GM23338 (cell line): ENCODE data around the gene LRMDA. TPM values are rescaled to one million over a fixed set of nuclear protein-coding genes. Genes with fewer than 3 reads are reported as not detected.

Source experiments
- ATAC-seq: fragments of 200-7000 bp; cut with Tn5 transposase; 3 replicates; pipeline ENCODE4 v1.9.1; 2020
- DNase-seq: peaks from one replicate; pipeline ENCODE4 v3.0.0-alpha.2; 2015; ENCODE audit warnings: low spot score
- H2AFZ ChIP-seq: fragments of 200-600 bp; sonication (generic); 2 replicates; pipeline ENCODE4 v1.8.0; 2016; ENCODE audit warnings: antibody characterized with exemption, mild to moderate bottlenecking, moderate library complexity
- H3F3A ChIP-seq: fragments of 200-600 bp; sonication (generic); replicated peaks from 2 replicates; pipeline ENCODE4 v1.8.0; 2017; ENCODE audit warnings: antibody characterized with exemption, mixed run types, low read depth
- H3K27ac ChIP-seq: fragments of 200-600 bp; sonication (generic); 2 replicates; pipeline ENCODE4 v1.6.1; 2016; ENCODE audit warnings: low read depth
- H3K27me3 ChIP-seq: fragments of 200-600 bp; sonication (generic); 2 replicates; pipeline ENCODE4 v1.8.0; 2016; ENCODE audit warnings: mild to moderate bottlenecking, mixed run types, moderate library complexity; ENCODE audit not compliant: insufficient read depth
- H3K36me3 ChIP-seq: fragments of 200-600 bp; sonication (generic); 2 replicates; pipeline ENCODE4 v1.8.0; 2016; ENCODE audit warnings: mild to moderate bottlenecking; ENCODE audit not compliant: insufficient read depth
- H3K4me1 ChIP-seq: fragments of 200-600 bp; sonication (generic); 2 replicates; pipeline ENCODE4 v1.8.0; 2016; ENCODE audit warnings: mild to moderate bottlenecking, moderate library complexity; ENCODE audit not compliant: insufficient read depth
- H3K4me2 ChIP-seq: fragments of 200-600 bp; sonication (generic); 2 replicates; pipeline ENCODE4 v1.7.1; 2017; ENCODE audit warnings: mixed run types
- H3K4me3 ChIP-seq: fragments of 200-600 bp; sonication (generic); 2 replicates; pipeline ENCODE4 v1.6.1; 2016; ENCODE audit warnings: mixed run types
- H3K79me2 ChIP-seq: fragments of 200-600 bp; sonication (generic); replicated peaks from 2 replicates; pipeline ENCODE4 v1.8.0; 2017; ENCODE audit warnings: mild to moderate bottlenecking; ENCODE audit not compliant: insufficient read depth
- H3K9me2 ChIP-seq: fragments of 200-600 bp; sonication (generic); 2 replicates; pipeline ENCODE4 v1.8.0; 2017; ENCODE audit not compliant: insufficient read depth
- H4K20me1 ChIP-seq: fragments of 200-600 bp; sonication (generic); replicated peaks from 2 replicates; pipeline ENCODE4 v1.8.0; 2017; ENCODE audit warnings: mild to moderate bottlenecking; ENCODE audit not compliant: insufficient read depth
- H3K27ac Mint-ChIP-seq: 2 replicates; pipeline ENCODE4 v1.8.0; 2020; ENCODE audit warnings: inconsistent platforms, mild to moderate bottlenecking, moderate library complexity, mixed read lengths
- H3K27me3 Mint-ChIP-seq: 3 replicates; pipeline ENCODE4 v1.8.0; 2022; ENCODE audit warnings: low read depth, mild to moderate bottlenecking, moderate library complexity, mixed read lengths, inconsistent platforms; ENCODE audit not compliant: insufficient read depth, poor library complexity
- H3K36me3 Mint-ChIP-seq: 3 replicates; pipeline ENCODE4 v1.8.0; 2021; ENCODE audit warnings: low read depth, mild to moderate bottlenecking, inconsistent platforms, moderate library complexity, mixed read lengths
- H3K4me1 Mint-ChIP-seq: 3 replicates; pipeline ENCODE4 v1.8.0; 2020; ENCODE audit warnings: mild to moderate bottlenecking, inconsistent platforms, mixed read lengths
- H3K4me3 Mint-ChIP-seq: 3 replicates; pipeline ENCODE4 v1.8.0; 2021; ENCODE audit warnings: moderate library complexity, mild to moderate bottlenecking, inconsistent platforms, mixed read lengths
- H3K9me3 Mint-ChIP-seq: 3 replicates; pipeline ENCODE4 v1.8.0; 2020; ENCODE audit warnings: moderate library complexity, mild to moderate bottlenecking, inconsistent platforms, mixed read lengths
- CREB1 ChIP-seq: fragments of 250-450 bp; sonication (Bioruptor Pico); IDR thresholded peaks from 2 replicates; pipeline ENCODE4 v1.5.0; 2020; ENCODE audit warnings: low read depth, mild to moderate bottlenecking, moderate library complexity
- ETS1 ChIP-seq: IDR thresholded peaks from 2 replicates; pipeline ENCODE4 v1.6.1; 2016; ENCODE audit warnings: antibody characterized with exemption
- EZH2 ChIP-seq: fragments of 200-600 bp; sonication (generic); IDR thresholded peaks from one replicate; pipeline ENCODE4 v1.8.0; 2017; ENCODE audit warnings: antibody characterized with exemption, mild to moderate bottlenecking, low read depth; ENCODE audit not compliant: unreplicated experiment
- JUNB ChIP-seq: IDR thresholded peaks from one replicate; pipeline ENCODE4 v1.6.1; 2016; ENCODE audit warnings: antibody characterized with exemption; ENCODE audit not compliant: unreplicated experiment
- NANOG ChIP-seq: IDR thresholded peaks from 2 replicates; pipeline ENCODE4 v1.6.1; 2016; ENCODE audit warnings: antibody characterized with exemption, borderline replicate concordance
- POLR2AphosphoS5 ChIP-seq: IDR thresholded peaks from 2 replicates; pipeline ENCODE4 v1.6.1; 2016; ENCODE audit warnings: antibody characterized with exemption, low read depth
- REST ChIP-seq: IDR thresholded peaks from one replicate; pipeline ENCODE4 v1.6.1; 2018; ENCODE audit warnings: antibody characterized with exemption; ENCODE audit not compliant: unreplicated experiment
- ZNF114 ChIP-seq: fragments of 250-450 bp; sonication (Bioruptor Pico); IDR thresholded peaks from 2 replicates; pipeline ENCODE4 v1.5.0; 2020; ENCODE audit warnings: mild to moderate bottlenecking, moderate library complexity
- ZNF331 ChIP-seq: fragments of 250-450 bp; sonication (Bioruptor Pico); IDR thresholded peaks from 2 replicates; pipeline ENCODE4 v1.5.0; 2020; ENCODE audit warnings: low read depth, mild to moderate bottlenecking, moderate library complexity
- ZNF462 ChIP-seq: fragments of 250-450 bp; sonication (Bioruptor Pico); IDR thresholded peaks from 2 replicates; pipeline ENCODE4 v1.5.0; 2020; ENCODE audit warnings: mild to moderate bottlenecking, moderate library complexity
- polyA plus RNA-seq: library from polyadenylated mRNA; unstranded; fragments of >200 nt; fragmentation: Nextera tagmentation; extraction: Ambion mirVana; gene quantifications from 2 replicates; pipeline ENCODE4 v1.2.1, GENCODE V29; 2016
- total RNA-seq: library from RNA; depleted of rRNA; stranded (reverse); fragments of >200 nt; shearing (Covaris generic); gene quantifications from 2 replicates; pipeline ENCODE4 v1.2.3, GENCODE V29; 2014

Gene LRMDA
- total and polyA plus RNA-seq, 2 experiments from 2014 or later = 0.90 to 1.8 TPM

GRCh38 chr10:75646916-75647315 is 215.5 kb downstream of the LRMDA start:
- Histone ChIP-seq H3K27me3 (0 out of 2 replicates have a peak, but pooled peaks cover 3% of the 10 kb centered on the region), H3F3A (no peaks in the 10 kb centered on the region), H3K4me2 (no peak overlapping the region), H3K27ac (no peak overlapping the region), H3K36me3 (no peaks in the 10 kb centered on the region), H3K4me1 (no peaks in the 10 kb centered on the region), H3K9me2 (no peaks in the 10 kb centered on the region), H3K79me2 (no peaks in the 10 kb centered on the region), H3K4me3 (no peak overlapping the region), H4K20me1 (no peaks in the 10 kb centered on the region), H2AFZ (no peak overlapping the region)
- Mint-ChIP-seq H3K9me3 (no peaks in the 10 kb centered on the region), H3K4me1 (no peaks in the 10 kb centered on the region; the same call in 2 of the 3 replicates), H3K36me3 (no peaks in the 10 kb centered on the region), H3K27ac (no peak overlapping the region), H3K27me3 (peaks cover 7% of the 10 kb centered on the region), H3K4me3 (no peak overlapping the region)
- DNase-seq (no peak), ATAC-seq (no peak)
- TF ChIP-seq POLR2AphosphoS5 (no peak), ZNF462 (CRISPR knock-in tag) (no peak), ETS1 (no peak), ZNF331 (CRISPR knock-in tag) (no peak), ZNF114 (CRISPR knock-in tag) (no peak)

- DNase-seq (no peak), ATAC-seq (no peak)
- no peaks in the 10 kb centered on the region for H3K36me3 ChIP-seq
- Mint-ChIP-seq H3K9me3 (no peaks in the 10 kb centered on the region), H3K27me3 (peaks cover 7% of the 10 kb centered on the region), H3K36me3 (no peaks in the 10 kb centered on the region), H3K27ac (no peak overlapping the region), H3K4me3 (no peak overlapping the region), H3K4me1 (no peaks in the 10 kb centered on the region; the same call in 2 of the 3 replicates)
- no peaks in the 10 kb centered on the region for H3F3A ChIP-seq
- H3K4me2 ChIP-seq = no peak overlapping the region
- H3K27ac ChIP-seq = no peak overlapping the region
- no peaks in the 10 kb centered on the region for H3K79me2 ChIP-seq
- no peak overlapping the region for H2AFZ ChIP-seq
- no peaks in the 10 kb centered on the region for H3K4me1 ChIP-seq
- H4K20me1 ChIP-seq = no peaks in the 10 kb centered on the region
- H3K9me2 ChIP-seq = no peaks in the 10 kb centered on the region
- H3K27me3 ChIP-seq = 0 out of 2 replicates have a peak, but pooled peaks cover 3% of the 10 kb centered on the region
- no peak overlapping the region for H3K4me3 ChIP-seq
- TF ChIP-seq ETS1 = no peak
- TF ChIP-seq POLR2AphosphoS5 = no peak
- no peak for TF ChIP-seq REST
- TF ChIP-seq JUNB = no peak
- no peak for TF ChIP-seq ZNF114 (CRISPR knock-in tag)
- no peak for TF ChIP-seq NANOG
- no peak for TF ChIP-seq EZH2
- TF ChIP-seq CREB1 = no peak
Observed at GRCh38 chr10:75647675-75648074, 216.3 kb downstream of the LRMDA start.
